ENCODE measurements around the gene SEZ6L.

GRCh38 chr22:26236991-26237390, 67.7 kb downstream of the SEZ6L start:
- TF ChIP-seq CTCF (IDR thresholded peaks at IDR 0.05), result no peak
- no peak for TF ChIP-seq POLR2A (IDR thresholded peaks at IDR 0.05)

All from adrenal gland (tissue), 5 donors.